IMR-90 (cell line): ENCODE data around the gene WBP1. TPM values are rescaled to one million over a fixed set of nuclear protein-coding genes. Genes with fewer than 3 reads are reported as not detected.

Source experiments
- ATAC-seq: fragments of 200-7000 bp; cut with Tn5 transposase; 2 replicates; pipeline ENCODE4 v1.9.1; 2020; ENCODE audit warnings: low read depth, mild to moderate bottlenecking, moderate library complexity
- BruUV-seq: library from RNA; stranded (reverse); fragments of 400-500 nt; replicated peaks from 2 replicates; lab custom pipeline; 2021; lab: Mats Ljungman, UMichigan
- CTCF ChIA-PET: fragments of 300-600 bp; formaldehyde crosslinking; extraction: SDS; loops from one replicate; lab custom pipeline; 2021; ENCODE audit warnings: antibody characterized with exemption; lab: Yijun Ruan, JAX
- POLR2A ChIA-PET: fragments of 300-600 bp; sonication (Branson Sonifier 250); formaldehyde crosslinking; loops from one replicate; lab custom pipeline; 2022; ENCODE audit warnings: antibody characterized with exemption; ENCODE audit not compliant: unreplicated experiment; lab: Charles Lee
- DNase-seq: peaks from one replicate; pipeline ENCODE4 v3.0.0; 2013
- H2AFZ ChIP-seq: replicated peaks from 2 replicates; pipeline ENCODE3; 2013; ENCODE audit warnings: low read length, mild to moderate bottlenecking; ENCODE audit not compliant: poor library complexity
- H2AK5ac ChIP-seq: 2 replicates; pipeline ENCODE4 v1.6.1; 2013; ENCODE audit warnings: low read depth, low read length, inconsistent platforms
- H2AK9ac ChIP-seq: replicated peaks from 2 replicates; pipeline ENCODE3; 2013; ENCODE audit warnings: mild to moderate bottlenecking, low read depth, low read length, moderate library complexity; ENCODE audit not compliant: poor library complexity
- H2BK120ac ChIP-seq: 2 replicates; pipeline ENCODE4 v1.6.1; 2013; ENCODE audit warnings: low read depth, low read length, inconsistent platforms
- H2BK15ac ChIP-seq: 3 replicates; pipeline ENCODE4 v1.6.1; 2013; ENCODE audit warnings: low read depth, low read length, inconsistent platforms
- H2BK20ac ChIP-seq: 2 replicates; pipeline ENCODE4 v1.6.1; 2013; ENCODE audit warnings: low read depth, mild to moderate bottlenecking, inconsistent platforms, low read length, moderate library complexity
- H2BK5ac ChIP-seq: 2 replicates; pipeline ENCODE4 v1.6.1; 2013; ENCODE audit warnings: mild to moderate bottlenecking, low read depth, low read length, inconsistent platforms; ENCODE audit not compliant: poor library complexity, severe bottlenecking
- H3K14ac ChIP-seq: replicated peaks from 2 replicates; pipeline ENCODE4 v1.6.1; 2013; ENCODE audit warnings: low read depth, low read length, inconsistent platforms
- H3K18ac ChIP-seq: 2 replicates; pipeline ENCODE4 v1.6.1; 2013; ENCODE audit warnings: low read depth, low read length, control low read depth
- H3K23ac ChIP-seq: 2 replicates; pipeline ENCODE4 v1.6.1; 2013; ENCODE audit warnings: low read depth, low read length, inconsistent platforms
- H3K27ac ChIP-seq: 2 replicates; pipeline ENCODE4 v1.5.1; 2013; ENCODE audit warnings: mild to moderate bottlenecking, control low read depth, low read length; ENCODE audit not compliant: insufficient read depth
- H3K27me3 ChIP-seq: 2 replicates; pipeline ENCODE4 v1.6.1; 2013; ENCODE audit warnings: low read length; ENCODE audit not compliant: control insufficient read depth, insufficient read depth
- H3K36me3 ChIP-seq: 2 replicates; pipeline ENCODE4 v1.6.1; 2013; ENCODE audit warnings: low read length, mixed read lengths; ENCODE audit not compliant: control insufficient read depth, insufficient read depth
- H3K4ac ChIP-seq: 2 replicates; pipeline ENCODE4 v1.6.1; 2013; ENCODE audit warnings: low read depth, low read length, inconsistent platforms
- H3K4me1 ChIP-seq: 2 replicates; pipeline ENCODE4 v1.6.1; 2013; ENCODE audit warnings: low read length, mixed read lengths; ENCODE audit not compliant: control insufficient read depth, insufficient read depth
- H3K4me2 ChIP-seq: 2 replicates; pipeline ENCODE4 v1.6.1; 2013; ENCODE audit warnings: low read depth, mild to moderate bottlenecking, control low read depth, low read length, moderate library complexity
- H3K4me3 ChIP-seq: 2 replicates; pipeline ENCODE4 v1.5.1; 2013; ENCODE audit warnings: low read depth, mild to moderate bottlenecking, control low read depth, low read length, moderate library complexity; ENCODE audit not compliant: insufficient read depth
- H3K56ac ChIP-seq: 2 replicates; pipeline ENCODE4 v1.6.1; 2013; ENCODE audit warnings: low read length, inconsistent platforms; ENCODE audit not compliant: insufficient read depth; ENCODE audit errors: extremely low read depth
- H3K79me1 ChIP-seq, 2 experiments: 2 replicates each; pipeline ENCODE4 v1.6.1; 2013; ENCODE audit warnings: low read length in 2 of 2, inconsistent platforms in 1 of 2, low read depth in 1 of 2
- H3K9ac ChIP-seq: 2 replicates; pipeline ENCODE4 v1.6.1; 2013; ENCODE audit warnings: low read depth, low read length, control low read depth
- H3K9me1 ChIP-seq: 2 replicates; pipeline ENCODE4 v1.6.1; 2013; ENCODE audit warnings: low read length, inconsistent platforms; ENCODE audit not compliant: insufficient read depth
- H3K9me3 ChIP-seq: 2 replicates; pipeline ENCODE4 v1.6.1; 2013; ENCODE audit warnings: low read length; ENCODE audit not compliant: control insufficient read depth, insufficient read depth
- H4K20me1 ChIP-seq: 2 replicates; pipeline ENCODE4 v1.6.1; 2013; ENCODE audit warnings: low read length, inconsistent platforms; ENCODE audit not compliant: insufficient read depth
- H4K5ac ChIP-seq: 2 replicates; pipeline ENCODE4 v1.6.1; 2013; ENCODE audit warnings: mild to moderate bottlenecking, low read depth, low read length, control low read depth
- H4K8ac ChIP-seq, 2 experiments: 2 replicates each; pipeline ENCODE4 v1.6.1; 2013; ENCODE audit warnings: low read depth in 2 of 2, low read length in 2 of 2, control low read depth in 1 of 2, inconsistent platforms in 1 of 2
- H4K91ac ChIP-seq: 2 replicates; pipeline ENCODE4 v1.6.1; 2013; ENCODE audit warnings: low read depth, low read length, inconsistent platforms; ENCODE audit not compliant: insufficient read depth
- FOS ChIP-seq: fragments of 150-350 bp; IDR thresholded peaks from 2 replicates; pipeline ENCODE4 v1.6.1; 2016; ENCODE audit warnings: low read depth, low read length
- MAZ ChIP-seq: IDR thresholded peaks from 2 replicates; pipeline ENCODE4 v1.6.1; 2012; ENCODE audit warnings: low read depth, mild to moderate bottlenecking, low read length, improper control_type of control experiment, moderate library complexity, borderline replicate concordance
- MXI1 ChIP-seq: IDR thresholded peaks from 2 replicates; pipeline ENCODE4 v1.6.1; 2012; ENCODE audit warnings: low read depth, mild to moderate bottlenecking, low read length, moderate library complexity, borderline replicate concordance
- POLR2A ChIP-seq: IDR thresholded peaks from 2 replicates; pipeline ENCODE4 v1.6.1; 2012; ENCODE audit warnings: mild to moderate bottlenecking, low read depth, low read length
- RAD21 ChIP-seq: IDR thresholded peaks from 2 replicates; pipeline ENCODE4 v1.6.1; 2012; ENCODE audit warnings: low read length, improper control_type of control experiment
- WGBS, 2 experiments: methylation state at CpG; one replicate each; pipeline versions ENCODE4 v1.1.5 to v1.1.7; 2013; ENCODE audit warnings: missing lambda C conversion rate in 2 of 2; ENCODE audit not compliant: insufficient read length in 1 of 2; ENCODE audit errors: extremely low coverage in 2 of 2; 5-methylcytosine and 5-hydroxymethylcytosine counted together
- dilution Hi-C: fragments of 300-500 bp; cut with HindIII; formaldehyde crosslinking; loops from one replicate; pipeline ENCODE4 v1.14.3; 2018; ENCODE audit warnings: low sequenced_read_pairs; ENCODE audit not compliant: unreplicated experiment
- in situ Hi-C: fragments of 300-500 bp; cut with MboI; formaldehyde crosslinking; loops from 3 replicates; pipeline ENCODE4 v1.14.3; 2019; ENCODE audit warnings: low sequenced_read_pairs, inconsistent platforms, mixed read lengths
- intact Hi-C: fragments of 100-400 bp; cut with micrococcal nuclease; formaldehyde crosslinking; loops from 2 replicates; pipeline ENCODE4 v1.10.0; 2022
- polyA plus RNA-seq, 3 experiments: library from polyadenylated mRNA; depleted of rRNA; stranded (reverse); fragments of >200 nt; gene quantifications; 2 replicates each; pipeline ENCODE4 v1.2.3, GENCODE V29; 2012; ENCODE audit warnings: low replicate concordance in 1 of 3
- total RNA-seq: library from RNA; depleted of rRNA; stranded (reverse); fragments of >200 nt; gene quantifications from 2 replicates; pipeline ENCODE4 v1.2.3, GENCODE V29; 2012
- TF ChIP-seq, protein P1 (sequence below): conservative IDR thresholded peaks from 2 replicates; pipeline ENCODE4 v1.5.1; 2012; ENCODE audit warnings: mild to moderate bottlenecking, low read depth, low read length, improper control_type of control experiment

WBP1 gene
- total and polyA plus RNA-seq, 2 of the 4 experiments (the other 2 are of a cell fraction), result 22.9 to 78.5 TPM

DNA sequence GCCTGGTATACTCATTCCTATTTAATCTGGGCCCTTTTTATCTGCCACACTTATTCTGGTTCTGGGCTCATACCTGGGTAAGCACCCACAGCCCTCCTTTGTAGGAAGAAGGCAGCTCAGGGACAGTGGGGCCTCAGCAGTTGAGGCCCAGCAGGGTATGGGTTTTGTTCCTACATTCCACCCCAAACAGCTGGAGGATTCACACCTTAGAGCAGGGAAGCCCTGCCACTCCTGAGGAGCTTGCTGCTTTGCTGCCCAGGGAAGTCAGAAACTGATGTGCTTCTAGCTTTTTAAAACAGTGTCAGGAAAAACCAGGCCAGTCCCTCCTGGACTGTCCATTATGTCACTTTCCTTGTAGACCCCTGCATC lies 42.3 kb downstream of the WBP1 start (continued):
- no peak for TF ChIP-seq MAZ
- TF ChIP-seq RAD21, result no peak
- TF ChIP-seq FOS, result no peak
- no peak for TF ChIP-seq POLR2A

DNA sequence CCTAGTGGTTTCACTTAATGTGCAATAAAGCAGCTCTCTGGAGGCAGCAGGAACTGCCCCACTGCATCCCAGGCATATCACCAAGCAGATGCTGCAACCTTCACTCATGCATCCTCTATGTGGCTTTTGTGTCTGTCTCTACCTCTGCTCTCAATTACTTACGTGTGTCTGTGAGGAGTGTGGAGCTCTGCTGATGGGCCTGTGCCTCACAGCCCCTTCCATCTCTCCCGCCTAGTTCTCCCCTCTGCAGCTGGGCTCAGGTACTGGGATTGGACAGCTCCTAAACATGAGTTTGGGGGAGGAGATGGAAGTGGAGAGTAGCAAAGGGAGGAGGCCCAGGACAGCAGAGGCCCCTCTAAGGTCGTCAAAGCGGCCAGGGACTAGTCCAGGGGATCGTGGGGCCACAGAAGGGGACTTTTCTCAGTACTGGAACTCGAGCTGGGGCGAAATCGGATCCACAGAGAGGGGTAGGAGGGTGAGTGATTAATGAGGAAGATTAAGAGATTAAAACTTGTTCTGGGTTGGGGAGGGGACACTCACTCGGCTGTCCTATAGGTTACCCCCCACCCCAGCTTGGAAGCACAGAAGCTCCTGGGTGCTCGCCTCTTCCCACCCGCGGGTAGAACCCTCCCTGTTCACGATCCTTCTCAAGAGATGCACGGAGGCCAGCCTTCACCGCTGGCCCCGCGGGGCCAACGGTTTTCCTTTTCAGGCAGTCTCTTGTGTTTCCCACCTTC lies 43.3 kb downstream of the WBP1 start:
- Histone ChIP-seq H3K14ac (no peak overlapping the region), H2BK15ac (no peak overlapping the region), H3K4me2 (no peak overlapping the region), H3K9me1 (peaks cover 4% of the 10 kb centered on the region), H2BK5ac (no peak overlapping the region), H3K27me3 (peaks cover 38% of the 10 kb centered on the region), H2AK9ac (peak overlapping the region; percentile 13), H3K4ac (no peak overlapping the region), H4K5ac (no peak overlapping the region), H4K20me1 (no peaks in the 10 kb centered on the region), H3K56ac (no peak overlapping the region), H3K27ac (no peak overlapping the region), H3K79me1 (peaks cover 8 to 31% of the 10 kb centered on the region in 2 experiments), H3K23ac (no peak overlapping the region), H2AFZ (no peak overlapping the region), H3K18ac (no peak overlapping the region), H2BK20ac (no peak overlapping the region), H2BK120ac (no peak overlapping the region), H3K9ac (no peak overlapping the region), H4K8ac (no peak overlapping the region), H3K9me3 (no peaks in the 10 kb centered on the region), H4K91ac (no peak overlapping the region), H3K4me3 (no peak overlapping the region), H2AK5ac (no peak overlapping the region; the same call in 1 of the 2 replicates), H3K4me1 (peaks cover 20% of the 10 kb centered on the region), H3K36me3 (peaks cover 16% of the 10 kb centered on the region)
- ChIA-PET CTCF (interaction anchor here (0.6 kb wide), 1 partner anchor 13 kb away, joined by 3 read pairs; no protein-coding TSS in a partner anchor), POLR2A (no interaction called here)
- intact Hi-C loops, result no loop called here
- in situ Hi-C loops, result no loop called here
- ATAC-seq, result no peak
- dilution Hi-C loops, result no loop called here
- TF ChIP-seq MXI1 (no peak), RAD21 (no peak), MAZ (no peak)
- TF ChIP-seq, protein P1, sequence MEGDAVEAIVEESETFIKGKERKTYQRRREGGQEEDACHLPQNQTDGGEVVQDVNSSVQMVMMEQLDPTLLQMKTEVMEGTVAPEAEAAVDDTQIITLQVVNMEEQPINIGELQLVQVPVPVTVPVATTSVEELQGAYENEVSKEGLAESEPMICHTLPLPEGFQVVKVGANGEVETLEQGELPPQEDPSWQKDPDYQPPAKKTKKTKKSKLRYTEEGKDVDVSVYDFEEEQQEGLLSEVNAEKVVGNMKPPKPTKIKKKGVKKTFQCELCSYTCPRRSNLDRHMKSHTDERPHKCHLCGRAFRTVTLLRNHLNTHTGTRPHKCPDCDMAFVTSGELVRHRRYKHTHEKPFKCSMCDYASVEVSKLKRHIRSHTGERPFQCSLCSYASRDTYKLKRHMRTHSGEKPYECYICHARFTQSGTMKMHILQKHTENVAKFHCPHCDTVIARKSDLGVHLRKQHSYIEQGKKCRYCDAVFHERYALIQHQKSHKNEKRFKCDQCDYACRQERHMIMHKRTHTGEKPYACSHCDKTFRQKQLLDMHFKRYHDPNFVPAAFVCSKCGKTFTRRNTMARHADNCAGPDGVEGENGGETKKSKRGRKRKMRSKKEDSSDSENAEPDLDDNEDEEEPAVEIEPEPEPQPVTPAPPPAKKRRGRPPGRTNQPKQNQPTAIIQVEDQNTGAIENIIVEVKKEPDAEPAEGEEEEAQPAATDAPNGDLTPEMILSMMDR, result no peak
- no TSS peak for BruUV-seq
- WGBS, 2 experiments, result 61% methylated on average over 10 of the region's 18 CpGs; no CpG with 5 or more reads in 1 of the 2 experiments
- no peak for DNase-seq
